Activated naive CD8-positive, alpha-beta T cell treated with anti-CD3 and anti-CD28 coated beads, Interleukin-2, amount 50 U/mL, for 24 hours (primary cell): ENCODE results near the gene CKLF.

Experiments
- ATAC-seq: fragments of 150-1000 bp; cut with Tn5 transposase; one replicate; pipeline ENCODE4 v1.10.0; 2021
- DNase-seq: peaks from one replicate; pipeline ENCODE4 v3.0.0; 2021
- H3K27ac Mint-ChIP-seq: one replicate; pipeline ENCODE4 v1.8.0; 2021; ENCODE audit warnings: mild to moderate bottlenecking, mixed read lengths
- H3K27me3 Mint-ChIP-seq: one replicate; pipeline ENCODE4 v1.8.0; 2021; ENCODE audit warnings: mixed read lengths
- H3K36me3 Mint-ChIP-seq: one replicate; pipeline ENCODE4 v1.8.0; 2021; ENCODE audit warnings: low read depth, mixed read lengths
- H3K4me1 Mint-ChIP-seq: one replicate; pipeline ENCODE4 v1.8.0; 2021; ENCODE audit warnings: mixed read lengths
- H3K4me3 Mint-ChIP-seq: one replicate; pipeline ENCODE4 v1.8.0; 2021; ENCODE audit warnings: mild to moderate bottlenecking, moderate library complexity, mixed read lengths
- H3K9me3 Mint-ChIP-seq: one replicate; pipeline ENCODE4 v1.8.0; 2021; ENCODE audit warnings: mixed read lengths

Gene CKLF, protein sequence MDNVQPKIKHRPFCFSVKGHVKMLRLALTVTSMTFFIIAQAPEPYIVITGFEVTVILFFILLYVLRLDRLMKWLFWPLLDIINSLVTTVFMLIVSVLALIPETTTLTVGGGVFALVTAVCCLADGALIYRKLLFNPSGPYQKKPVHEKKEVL

DNA sequence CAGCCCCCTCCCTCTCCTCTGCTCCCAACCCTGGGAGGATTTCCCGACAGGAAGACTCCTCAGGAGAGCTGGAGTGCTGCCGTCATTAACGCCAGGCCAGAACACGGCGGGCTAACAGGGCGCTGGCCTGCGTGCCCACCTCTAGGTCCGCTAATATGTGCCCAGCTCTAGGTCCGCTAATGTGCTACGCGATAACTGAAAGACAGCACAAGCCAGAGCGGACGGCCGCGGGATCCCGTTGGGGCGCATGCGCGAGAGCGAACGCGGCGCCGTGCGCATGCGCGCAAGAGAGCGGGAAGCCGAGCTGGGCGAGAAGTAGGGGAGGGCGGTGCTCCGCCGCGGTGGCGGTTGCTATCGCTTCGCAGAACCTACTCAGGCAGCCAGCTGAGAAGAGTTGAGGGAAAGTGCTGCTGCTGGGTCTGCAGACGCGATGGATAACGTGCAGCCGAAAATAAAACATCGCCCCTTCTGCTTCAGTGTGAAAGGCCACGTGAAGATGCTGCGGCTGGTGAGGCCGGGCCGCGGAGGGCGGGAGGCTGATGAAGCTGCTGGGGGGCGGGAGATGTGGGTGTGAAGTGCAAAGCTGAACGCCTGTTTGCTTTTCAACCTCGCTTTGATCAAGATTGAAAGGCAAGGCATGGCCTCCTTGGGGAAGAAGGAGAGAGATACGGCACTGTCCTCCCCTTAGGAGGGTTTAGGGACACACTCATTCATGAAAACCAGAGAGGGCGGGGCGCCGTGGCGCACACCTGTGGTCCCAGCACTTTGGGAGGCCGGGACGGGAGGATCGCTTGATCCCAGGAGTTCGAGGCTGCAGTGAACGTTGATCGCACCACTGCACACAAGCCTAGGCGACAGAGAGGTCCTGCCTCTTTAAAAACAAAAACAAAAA is at the start of gene CKLF:
Gene CKLF, plus strand, starts transcription at position 291 of the 892 bp plus-strand sequence. Its CDS starts 140 bp downstream, at position 431.
- Mint-ChIP-seq H3K4me1 (peaks cover 77% of the 10 kb centered on the region), H3K9me3 (no peaks in the 10 kb centered on the region), H3K27ac (peak within 1 kb of the TSS; percentile 99), H3K4me3 (peak within 1 kb of the TSS; percentile 92), H3K27me3 (peaks cover 2% of the 10 kb centered on the region), H3K36me3 (peaks cover 35% of the 10 kb centered on the region)
- peak; percentile 62 for ATAC-seq
- peak; percentile 92 for DNase-seq

DNA sequence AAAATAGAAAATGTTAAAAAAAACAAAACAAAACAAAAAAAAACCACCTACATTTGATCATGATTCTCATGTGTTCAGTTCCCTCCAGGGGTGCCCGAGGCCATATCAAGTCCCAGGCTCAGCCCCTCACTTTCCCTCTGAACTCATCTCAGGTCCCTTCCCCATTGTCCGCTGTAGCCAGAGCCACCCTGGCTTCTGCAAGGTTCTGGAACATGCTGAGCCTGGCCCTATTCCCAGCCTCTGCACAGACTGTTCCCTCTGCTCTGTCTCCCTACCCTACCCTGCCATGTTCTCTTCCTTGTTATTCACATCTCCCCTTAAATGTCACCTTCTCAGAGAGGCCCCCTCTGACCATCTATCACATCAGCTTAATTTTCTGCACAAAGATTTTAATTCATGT is 49.3 kb upstream of the CKLF start:
- H3K4me3 Mint-ChIP-seq: no peak overlapping the region
- no peak for ATAC-seq
- DNase-seq: no peak
- no peaks in the 10 kb centered on the region for H3K27me3 Mint-ChIP-seq
- H3K4me1 Mint-ChIP-seq: no peaks in the 10 kb centered on the region
- no peaks in the 10 kb centered on the region for H3K9me3 Mint-ChIP-seq
- H3K27ac Mint-ChIP-seq: no peak overlapping the region
- H3K36me3 Mint-ChIP-seq: no peaks in the 10 kb centered on the region

DNA sequence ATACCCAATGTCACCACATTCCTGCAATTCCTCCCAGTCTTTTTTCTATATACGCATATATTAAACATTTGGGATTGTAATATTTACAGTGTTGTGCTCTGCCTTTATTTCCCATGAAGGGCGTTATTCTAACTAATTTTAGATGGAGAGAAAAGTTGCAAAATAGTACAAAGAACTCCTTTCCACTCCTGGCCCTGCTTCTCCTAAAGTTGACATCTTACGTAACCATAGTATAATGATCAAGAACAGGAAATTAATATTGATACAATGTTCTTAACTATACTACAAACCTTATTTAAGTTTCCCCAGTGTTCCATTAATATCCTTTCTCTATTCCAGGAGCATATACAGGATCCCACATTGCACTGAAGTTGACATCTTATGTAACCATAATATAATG is 48.8 kb upstream of the CKLF start:
- Mint-ChIP-seq H3K4me3 (no peak overlapping the region), H3K36me3 (no peaks in the 10 kb centered on the region), H3K27me3 (no peaks in the 10 kb centered on the region), H3K27ac (no peak overlapping the region), H3K9me3 (no peaks in the 10 kb centered on the region), H3K4me1 (peaks cover 6% of the 10 kb centered on the region)
- ATAC-seq (no peak), DNase-seq (no peak)

DNA sequence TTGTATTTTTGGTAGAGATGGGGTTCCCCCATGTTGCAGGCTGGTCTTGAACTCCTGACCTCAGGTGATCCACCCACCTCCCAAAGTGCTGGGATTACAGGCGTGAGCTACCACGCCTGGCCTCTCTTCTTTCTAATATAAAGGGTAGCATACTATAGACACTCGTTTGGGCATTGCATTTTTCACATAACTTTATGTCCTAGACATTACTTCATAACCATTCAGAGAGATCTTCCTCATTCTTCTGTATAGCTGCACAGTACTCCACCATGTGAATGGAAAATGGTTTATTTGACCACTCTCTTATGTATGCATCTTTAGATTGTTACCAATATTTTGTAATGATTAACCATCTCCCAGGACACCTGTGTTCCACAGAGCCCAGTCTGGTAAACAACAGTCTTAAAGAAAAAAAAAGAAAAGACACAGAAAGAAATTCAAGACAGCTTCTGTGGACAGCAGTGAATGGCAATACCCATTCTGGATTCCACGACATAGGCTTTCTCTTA is 44.6 kb upstream of the CKLF start:
- no peaks in the 10 kb centered on the region for H3K27me3 Mint-ChIP-seq
- H3K4me1 Mint-ChIP-seq: peaks cover 7% of the 10 kb centered on the region

DNA sequence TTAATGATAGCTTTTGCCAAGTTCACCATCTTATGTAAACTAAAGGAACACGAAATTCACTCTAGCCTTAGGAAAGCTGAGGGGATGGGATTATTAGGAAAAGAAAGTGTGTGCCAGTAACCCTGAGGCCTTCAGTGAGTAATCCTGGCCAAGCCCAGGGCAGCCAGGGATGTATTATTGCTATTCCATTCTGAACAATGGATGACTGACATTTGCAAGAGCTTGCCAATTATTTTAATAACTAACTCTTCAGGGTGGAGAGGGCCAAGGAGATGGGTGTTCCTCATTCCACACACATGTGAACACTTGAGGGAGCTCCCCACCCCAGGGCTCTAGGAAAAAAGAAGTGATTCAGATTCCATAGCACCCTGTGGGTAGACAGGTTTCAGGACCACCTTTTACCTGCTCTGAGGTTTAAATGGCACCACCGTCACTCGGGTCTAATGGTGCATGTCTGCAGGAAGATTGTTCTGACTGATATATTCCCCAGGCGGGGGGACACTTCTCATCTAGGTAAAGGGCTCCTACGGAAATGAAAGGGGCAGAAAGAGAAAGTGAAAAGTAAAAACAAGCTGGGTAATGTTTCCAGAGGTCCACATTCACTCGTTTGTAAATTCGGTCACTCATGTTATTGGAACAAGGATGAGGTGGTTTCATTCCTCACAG is 44.0 kb upstream of the CKLF start:
- Mint-ChIP-seq H3K27me3 (no peaks in the 10 kb centered on the region), H3K4me1 (peaks cover 7% of the 10 kb centered on the region), H3K4me3 (no peak overlapping the region), H3K27ac (no peak overlapping the region), H3K9me3 (no peaks in the 10 kb centered on the region), H3K36me3 (peaks cover 2% of the 10 kb centered on the region)
- ATAC-seq (peak; percentile 50), DNase-seq (no peak)

More for the DNA sequence above, 44.6 kb upstream of the CKLF start:
- Mint-ChIP-seq H3K36me3 (peaks cover 2% of the 10 kb centered on the region), H3K27ac (no peak overlapping the region), H3K9me3 (no peaks in the 10 kb centered on the region), H3K4me3 (no peak overlapping the region)
- no peak for DNase-seq
- no peak for ATAC-seq

DNA sequence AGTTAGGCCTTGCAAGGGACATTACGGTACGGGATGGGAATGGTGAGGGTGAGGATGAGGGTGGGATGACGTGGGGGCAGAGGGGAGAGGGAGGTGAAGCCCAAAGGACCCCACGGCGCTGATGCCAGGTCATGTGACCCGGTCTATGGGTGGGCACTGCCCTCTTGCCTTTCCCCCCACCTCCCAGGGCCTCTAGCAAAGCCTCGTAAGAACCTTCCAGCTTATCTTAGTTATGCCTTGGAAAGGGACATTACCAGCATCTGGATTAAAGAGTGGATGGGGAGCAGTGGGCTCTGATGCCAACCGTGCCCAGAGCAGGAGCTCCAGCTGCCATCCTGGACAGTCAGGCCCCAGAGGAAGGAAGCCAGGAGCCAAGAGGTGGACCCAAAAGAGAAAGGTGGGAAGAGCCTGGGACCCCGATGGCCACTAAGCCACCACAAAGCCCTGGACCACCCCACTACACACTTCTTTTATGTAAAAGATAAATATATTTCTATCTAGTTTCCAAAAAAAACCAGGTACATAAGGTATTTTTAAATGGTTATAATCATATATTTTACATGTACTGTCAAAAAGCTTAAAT is 43.4 kb upstream of the CKLF start:
- DNase-seq (no peak), ATAC-seq (no peak)
- peaks cover 7% of the 10 kb centered on the region for H3K4me1 Mint-ChIP-seq
- no peaks in the 10 kb centered on the region for H3K9me3 Mint-ChIP-seq
- H3K4me3 Mint-ChIP-seq: no peak overlapping the region
- no peaks in the 10 kb centered on the region for H3K27me3 Mint-ChIP-seq
- peaks cover 2% of the 10 kb centered on the region for H3K36me3 Mint-ChIP-seq
- H3K27ac Mint-ChIP-seq: no peak overlapping the region

DNA sequence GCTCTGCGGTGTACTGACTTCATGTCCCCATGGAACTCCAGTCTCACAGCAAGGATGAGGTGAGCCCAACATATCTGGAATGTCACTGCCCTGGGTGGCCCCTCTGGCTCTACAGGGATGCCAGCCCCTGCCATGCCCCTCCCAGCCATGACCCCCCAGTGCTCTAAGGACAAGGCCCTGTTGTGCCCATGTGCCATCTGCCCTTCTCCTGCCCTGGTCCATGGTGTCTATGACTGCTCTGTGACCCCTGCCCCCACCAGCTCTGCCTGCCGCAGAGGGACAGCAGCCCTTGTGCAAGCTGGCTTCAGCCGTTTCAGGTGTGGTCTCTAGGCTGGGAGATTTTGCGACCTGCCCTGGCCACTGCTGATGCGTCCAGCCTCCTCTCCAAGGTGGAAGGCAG is 42.8 kb upstream of the CKLF start:
- ATAC-seq (no peak), DNase-seq (no peak)
- Mint-ChIP-seq H3K4me3 (no peak overlapping the region), H3K27ac (no peak overlapping the region), H3K4me1 (peaks cover 7% of the 10 kb centered on the region), H3K27me3 (no peaks in the 10 kb centered on the region), H3K9me3 (no peaks in the 10 kb centered on the region), H3K36me3 (peaks cover 2% of the 10 kb centered on the region)

DNA sequence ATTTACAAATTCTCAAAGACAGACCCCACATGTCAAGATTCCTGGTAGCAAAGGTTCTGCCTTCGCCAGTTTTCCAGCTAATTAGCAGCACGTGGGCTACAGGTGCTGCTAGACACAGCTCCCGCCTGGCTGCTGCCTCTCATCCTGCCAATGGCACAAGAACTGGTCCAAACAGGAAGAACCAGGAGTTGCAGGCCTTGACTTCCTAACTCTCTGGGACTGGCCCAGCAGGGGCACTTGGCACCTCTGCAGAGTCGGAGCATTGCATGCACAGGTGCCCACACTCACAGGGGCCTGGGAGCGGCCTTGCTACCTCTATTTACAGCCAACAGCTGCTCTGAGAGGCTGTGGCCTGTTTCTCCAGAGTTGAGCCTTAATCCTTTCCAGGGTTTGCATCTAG is 42.1 kb upstream of the CKLF start:
- no peak overlapping the region for H3K27ac Mint-ChIP-seq
- peaks cover 13% of the 10 kb centered on the region for H3K4me1 Mint-ChIP-seq
- no peak for DNase-seq
- no peak for ATAC-seq
- no peaks in the 10 kb centered on the region for H3K9me3 Mint-ChIP-seq
- no peak overlapping the region for H3K4me3 Mint-ChIP-seq
- H3K27me3 Mint-ChIP-seq: no peaks in the 10 kb centered on the region
- H3K36me3 Mint-ChIP-seq: peaks cover 2% of the 10 kb centered on the region

DNA sequence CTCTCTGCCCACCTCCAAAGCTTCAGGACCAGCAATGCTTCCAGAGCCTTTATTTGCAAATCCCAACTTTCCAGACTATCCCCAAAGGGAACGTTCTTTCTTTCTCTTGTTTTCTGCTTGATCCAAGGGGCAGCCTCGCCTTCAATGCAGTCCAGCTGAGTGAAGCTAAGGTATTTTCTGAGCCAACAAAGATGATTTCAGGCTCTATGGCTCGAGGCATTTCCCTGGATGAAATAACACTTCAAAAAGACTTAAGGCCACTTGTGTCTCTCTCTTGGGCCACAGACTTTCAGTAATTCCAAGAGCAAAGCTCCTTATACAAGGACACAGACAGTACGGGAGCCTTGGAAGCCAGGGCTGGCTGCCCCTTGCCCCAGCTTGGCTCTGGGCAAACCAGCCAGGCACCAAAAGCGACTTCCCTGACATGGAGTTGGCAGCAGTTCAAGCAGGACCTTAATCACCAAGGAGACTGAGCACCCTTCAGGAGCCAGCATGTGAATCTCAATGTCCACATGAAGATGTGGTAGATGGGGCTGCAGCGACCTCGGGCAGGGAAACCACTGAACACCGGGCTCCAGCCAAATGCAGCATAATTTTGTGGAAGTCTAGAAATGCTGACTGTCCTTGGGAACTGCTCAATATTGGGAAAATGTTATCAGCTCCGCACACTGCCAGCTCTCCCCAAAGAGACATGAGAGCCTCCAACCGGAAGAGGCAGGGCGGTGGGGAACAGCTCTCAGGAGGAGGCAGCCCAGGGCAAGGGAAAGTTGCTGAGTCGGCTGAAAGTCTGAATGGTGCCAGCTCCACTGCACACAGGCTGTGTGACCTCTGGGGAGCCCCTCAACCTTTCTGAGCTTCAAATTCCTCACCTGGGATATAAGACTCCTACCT is 41.4 kb upstream of the CKLF start:
- Mint-ChIP-seq H3K36me3 (peaks cover 2% of the 10 kb centered on the region), H3K4me1 (peaks cover 20% of the 10 kb centered on the region), H3K27me3 (no peaks in the 10 kb centered on the region), H3K4me3 (no peak overlapping the region), H3K27ac (no peak overlapping the region), H3K9me3 (no peaks in the 10 kb centered on the region)
- DNase-seq (no peak), ATAC-seq (no peak)

DNA sequence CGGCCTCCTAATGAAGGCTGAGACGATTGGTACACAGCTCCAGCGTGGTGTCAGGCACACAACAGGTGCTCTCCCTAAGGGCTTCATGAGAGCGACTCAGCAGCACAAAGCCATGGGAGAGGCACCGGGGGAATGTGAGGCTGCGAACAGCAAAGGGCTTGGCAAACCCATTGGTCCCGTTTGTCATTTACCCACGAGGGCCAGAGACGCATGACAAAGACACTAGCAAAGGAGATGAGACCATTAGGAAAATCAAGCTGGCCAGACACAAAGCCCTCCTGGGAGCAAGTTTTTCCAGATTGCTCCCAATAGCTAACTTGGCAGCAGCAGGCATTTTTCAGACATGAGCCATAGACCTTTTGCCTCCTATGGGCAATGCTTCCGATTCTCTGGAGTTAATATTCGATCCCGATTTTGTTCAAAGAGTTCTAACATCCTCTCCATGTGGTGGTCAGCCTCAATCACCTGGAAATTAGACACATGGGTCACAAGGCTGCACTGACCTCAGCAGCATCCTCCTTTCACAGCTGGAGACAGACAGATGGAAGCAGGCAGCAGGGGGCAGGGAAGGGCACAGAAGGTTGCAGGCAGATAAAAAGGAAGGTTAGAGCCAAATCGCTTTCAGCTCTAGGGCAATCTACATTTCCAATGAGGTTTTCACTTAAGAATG is 40.6 kb upstream of the CKLF start:
- Mint-ChIP-seq H3K4me1 (peaks cover 28% of the 10 kb centered on the region), H3K27ac (no peak overlapping the region), H3K36me3 (peaks cover 2% of the 10 kb centered on the region), H3K4me3 (no peak overlapping the region), H3K27me3 (no peaks in the 10 kb centered on the region), H3K9me3 (no peaks in the 10 kb centered on the region)
- DNase-seq (no peak), ATAC-seq (no peak)

DNA sequence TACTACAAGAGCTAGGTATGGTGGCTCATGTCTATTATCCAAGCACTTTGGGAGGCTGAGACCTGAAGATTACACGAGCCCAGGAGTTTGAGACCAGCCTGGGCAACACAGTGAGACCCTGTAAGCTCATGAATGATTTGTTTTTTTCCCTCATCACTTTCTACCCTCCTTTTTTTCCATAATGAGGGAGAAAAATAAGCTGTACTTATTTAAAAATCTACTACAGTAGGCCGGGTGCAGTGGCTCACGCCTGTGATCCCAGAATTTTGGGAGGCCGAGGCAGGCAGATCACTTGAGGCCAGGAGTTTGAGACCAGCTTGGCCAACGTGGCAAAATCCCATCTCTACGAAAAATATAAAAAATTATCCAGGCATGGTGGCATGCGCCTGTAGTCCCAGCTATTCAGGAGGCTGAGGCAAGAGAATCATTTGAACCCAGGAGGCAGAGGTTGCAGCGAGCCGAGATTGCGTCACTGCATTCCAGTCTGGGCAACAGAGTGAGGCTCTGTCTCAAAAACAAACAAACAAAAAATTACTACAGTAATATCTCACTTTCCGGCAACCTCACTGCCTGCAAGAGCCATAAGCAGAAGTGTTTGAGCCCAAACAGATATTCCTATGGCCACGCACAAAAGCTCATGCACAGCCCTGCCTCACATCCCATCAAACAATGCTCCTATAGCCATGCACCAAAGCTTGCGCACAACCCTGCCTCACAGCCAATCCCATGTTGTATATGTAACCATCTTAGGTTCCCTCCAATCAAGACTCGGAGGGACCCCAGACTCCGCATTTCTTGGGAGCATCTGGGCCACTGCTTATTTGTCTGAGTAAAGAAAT is 39.9 kb upstream of the CKLF start:
- Mint-ChIP-seq H3K9me3 (no peaks in the 10 kb centered on the region), H3K4me3 (no peak overlapping the region), H3K4me1 (peaks cover 35% of the 10 kb centered on the region), H3K27ac (peak overlapping the region; percentile 7), H3K36me3 (peaks cover 2% of the 10 kb centered on the region), H3K27me3 (no peaks in the 10 kb centered on the region)
- DNase-seq (no peak), ATAC-seq (no peak)

DNA sequence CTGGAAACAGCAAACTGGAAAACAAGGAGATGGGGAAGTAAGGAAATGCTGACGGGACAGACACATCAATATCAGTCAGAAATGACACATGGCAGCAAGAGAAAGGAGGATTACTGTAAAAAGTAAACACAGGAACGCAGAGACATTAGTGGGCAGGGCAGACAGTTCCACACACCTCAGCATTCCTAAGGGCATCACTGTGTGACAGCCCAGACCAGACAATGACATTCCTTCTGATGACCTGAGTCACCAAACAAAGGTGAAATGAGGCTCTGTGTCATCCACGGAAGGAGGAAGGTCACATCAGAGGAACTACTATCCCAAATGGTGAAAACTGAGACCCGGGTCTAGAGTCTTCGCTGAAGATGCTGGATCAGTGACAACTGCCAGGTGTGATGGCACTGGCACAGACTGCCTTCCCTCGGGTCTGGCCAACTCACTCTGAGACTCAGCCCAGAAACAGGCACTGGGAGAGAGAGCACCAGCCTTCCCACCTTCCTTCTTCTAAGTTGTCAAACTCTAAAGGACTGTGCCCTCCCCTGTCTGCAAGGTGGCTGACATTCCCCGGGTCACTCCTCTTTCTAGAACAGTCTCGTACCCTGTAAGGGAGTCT is 39.2 kb upstream of the CKLF start:
- Mint-ChIP-seq H3K4me3 (no peak overlapping the region), H3K27ac (peak overlapping the region; percentile 7), H3K27me3 (no peaks in the 10 kb centered on the region), H3K9me3 (no peaks in the 10 kb centered on the region), H3K36me3 (peaks cover 2% of the 10 kb centered on the region), H3K4me1 (peaks cover 41% of the 10 kb centered on the region)
- DNase-seq (no peak), ATAC-seq (no peak)
